ENCODE data around the gene SLC4A2.

The SLC4A2 gene

DNA sequence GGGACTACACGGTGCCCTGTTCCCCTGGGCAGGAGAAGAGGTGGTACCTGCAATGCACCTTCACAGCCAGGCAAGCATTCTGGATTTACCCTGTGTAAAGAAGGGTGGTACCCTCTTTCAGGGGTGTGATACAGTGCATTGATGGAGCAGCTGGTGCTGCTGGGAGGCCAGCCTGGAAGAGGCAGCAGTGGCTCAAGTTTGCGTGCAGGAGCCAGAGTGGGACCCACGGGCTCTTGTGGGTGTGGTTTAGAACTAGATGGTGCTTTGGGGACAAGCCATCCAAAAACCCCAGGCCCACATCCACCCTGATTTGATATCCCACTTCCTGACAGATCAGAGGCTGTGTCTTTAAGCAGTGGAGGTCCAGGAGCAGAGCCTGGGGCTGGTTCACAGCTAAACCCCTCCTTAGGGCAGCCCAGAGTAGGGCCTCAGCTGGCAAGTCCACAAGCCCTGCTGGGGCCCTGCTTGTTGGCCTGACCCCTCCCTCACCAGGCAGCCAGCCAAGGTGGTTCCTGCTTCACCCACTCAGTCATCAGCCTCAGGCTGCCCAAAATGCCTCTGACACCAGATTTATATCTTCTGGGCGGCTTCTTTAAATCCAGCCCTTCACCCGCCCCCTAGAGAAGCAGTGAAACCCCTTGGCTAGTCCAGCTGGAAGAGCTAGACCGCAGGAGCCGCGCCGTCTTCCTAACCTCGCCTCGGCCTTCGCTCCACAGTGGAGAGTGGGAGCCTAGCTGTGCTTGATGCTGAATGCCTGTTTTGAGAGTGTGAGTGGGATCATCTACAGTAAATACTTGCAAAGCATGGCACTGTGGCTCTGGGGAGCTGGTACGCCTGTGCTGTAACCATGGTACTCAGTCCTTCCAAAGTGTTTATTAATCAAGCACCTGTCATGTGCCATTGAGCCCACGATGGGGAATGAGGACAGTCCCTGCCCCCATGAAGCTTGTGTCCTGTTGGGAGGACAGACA lies 12.5 kb upstream of the SLC4A2 start:
- no peak for DNase-seq

DNA sequence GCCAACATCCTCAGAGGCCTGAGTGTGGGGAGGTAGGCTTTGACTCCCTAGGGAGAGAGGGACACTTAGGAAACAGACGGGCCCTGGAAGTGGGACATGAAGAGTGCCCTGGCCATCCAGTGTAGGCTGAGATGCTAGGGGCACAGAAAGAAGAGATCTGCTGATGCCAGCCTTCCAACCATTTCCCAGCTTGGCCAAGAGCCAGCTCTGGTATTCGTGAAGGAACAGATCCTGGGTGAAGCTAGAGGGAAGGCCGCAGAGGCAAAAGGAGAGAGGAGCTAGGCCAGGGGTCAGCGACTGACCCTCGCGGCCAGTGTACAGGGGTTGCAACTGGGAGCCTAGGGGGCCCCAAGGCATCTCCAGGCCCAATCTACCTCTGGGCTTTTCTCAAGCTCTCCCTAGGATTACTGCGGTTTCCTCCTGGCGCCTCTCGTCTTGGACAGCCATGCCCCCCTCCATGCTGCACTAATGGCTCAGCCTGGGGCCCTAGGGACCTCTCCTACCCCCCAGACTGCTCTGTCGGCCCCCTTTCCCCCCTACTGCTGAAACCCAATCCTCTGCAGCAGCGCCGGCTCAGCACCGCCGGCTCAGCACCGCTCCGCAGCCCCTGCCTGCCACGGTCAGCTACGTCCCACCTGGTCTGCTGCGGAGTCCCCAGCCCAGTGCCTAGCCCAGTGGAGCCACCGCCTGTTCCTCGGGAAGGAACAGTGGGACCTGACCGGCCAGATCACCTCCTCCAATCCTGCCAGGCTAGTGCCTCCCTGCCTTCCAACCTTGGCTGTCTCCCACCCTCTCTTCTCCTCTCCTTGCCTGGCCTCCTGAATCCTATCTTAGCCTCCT lies 11.2 kb upstream of the SLC4A2 start, which contains the start of gene ASIC3:
Gene ASIC3, plus strand, starts transcription at position 556 of the 840 bp plus-strand sequence. CDS start 355 bp downstream, outside the sequence.
- DNase-seq = no peak

DNA sequence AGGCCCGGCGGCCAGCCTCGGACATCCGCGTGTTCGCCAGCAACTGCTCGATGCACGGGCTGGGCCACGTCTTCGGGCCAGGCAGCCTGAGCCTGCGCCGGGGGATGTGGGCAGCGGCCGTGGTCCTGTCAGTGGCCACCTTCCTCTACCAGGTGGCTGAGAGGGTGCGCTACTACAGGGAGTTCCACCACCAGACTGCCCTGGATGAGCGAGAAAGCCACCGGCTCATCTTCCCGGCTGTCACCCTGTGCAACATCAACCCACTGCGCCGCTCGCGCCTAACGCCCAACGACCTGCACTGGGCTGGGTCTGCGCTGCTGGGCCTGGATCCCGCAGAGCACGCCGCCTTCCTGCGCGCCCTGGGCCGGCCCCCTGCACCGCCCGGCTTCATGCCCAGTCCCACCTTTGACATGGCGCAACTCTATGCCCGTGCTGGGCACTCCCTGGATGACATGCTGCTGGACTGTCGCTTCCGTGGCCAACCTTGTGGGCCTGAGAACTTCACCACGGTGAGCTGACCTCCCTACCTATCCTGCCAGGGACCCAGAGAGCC lies 10.4 kb upstream of the SLC4A2 start:
- DNase-seq = no peak

DNA sequence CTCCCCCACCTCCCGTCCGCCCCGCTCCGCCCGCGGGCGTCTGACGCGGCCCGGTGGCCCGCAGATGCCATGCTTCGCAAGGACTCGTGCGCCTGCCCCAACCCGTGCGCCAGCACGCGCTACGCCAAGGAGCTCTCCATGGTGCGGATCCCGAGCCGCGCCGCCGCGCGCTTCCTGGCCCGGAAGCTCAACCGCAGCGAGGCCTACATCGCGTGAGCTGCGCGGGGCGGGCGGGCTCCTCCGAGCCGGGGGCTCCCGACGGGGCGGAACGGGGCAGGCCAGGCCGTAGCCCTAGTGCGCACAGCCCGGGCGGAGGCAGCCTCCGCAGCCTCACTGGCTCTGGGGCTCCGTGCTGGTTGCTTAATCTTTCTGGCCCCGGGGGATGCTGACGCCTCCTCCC lies 8.3 kb upstream of the SLC4A2 start:
- DNase-seq = peak; percentile 43

DNA sequence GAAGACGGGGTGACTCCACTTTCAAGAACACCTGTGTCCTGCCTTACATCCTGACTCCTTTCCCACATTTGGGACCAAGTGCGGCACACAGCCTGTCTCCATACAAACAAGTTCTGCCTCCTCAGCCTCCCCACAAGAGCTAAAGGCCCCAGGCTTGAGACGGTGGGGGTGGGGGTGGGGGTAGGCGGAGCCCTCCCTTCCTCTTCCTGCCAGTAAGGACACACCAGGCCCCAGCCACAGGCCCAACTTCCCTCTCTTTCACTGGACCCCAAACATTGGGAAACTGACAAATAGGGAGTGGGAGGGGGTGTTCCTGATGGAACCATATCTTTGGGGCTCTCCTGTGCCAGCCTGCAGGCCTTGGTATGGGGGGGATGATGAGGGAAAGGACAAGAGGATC lies 6.3 kb upstream of the SLC4A2 start:
- no peak for DNase-seq

DNA sequence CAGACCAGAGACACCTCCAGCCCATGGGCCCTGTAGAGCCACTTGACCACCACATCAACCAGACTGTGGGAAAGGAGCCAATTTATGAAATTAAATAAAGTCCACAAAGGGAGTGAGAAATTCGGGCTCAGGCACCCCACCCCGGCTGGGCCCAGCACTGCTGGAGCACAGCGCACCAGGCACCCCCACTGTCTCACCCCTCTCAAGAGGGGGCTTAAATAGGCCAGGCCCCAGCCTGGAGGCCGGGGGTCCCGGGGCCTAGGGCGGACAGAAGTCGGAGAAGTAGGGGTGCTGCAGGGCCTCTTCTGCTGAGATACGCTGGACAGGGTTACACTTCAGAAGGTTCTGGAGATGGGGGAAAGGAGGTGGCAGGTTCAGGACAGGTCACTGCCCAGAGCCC lies 5.6 kb upstream of the SLC4A2 start:
- no peak for DNase-seq

DNA sequence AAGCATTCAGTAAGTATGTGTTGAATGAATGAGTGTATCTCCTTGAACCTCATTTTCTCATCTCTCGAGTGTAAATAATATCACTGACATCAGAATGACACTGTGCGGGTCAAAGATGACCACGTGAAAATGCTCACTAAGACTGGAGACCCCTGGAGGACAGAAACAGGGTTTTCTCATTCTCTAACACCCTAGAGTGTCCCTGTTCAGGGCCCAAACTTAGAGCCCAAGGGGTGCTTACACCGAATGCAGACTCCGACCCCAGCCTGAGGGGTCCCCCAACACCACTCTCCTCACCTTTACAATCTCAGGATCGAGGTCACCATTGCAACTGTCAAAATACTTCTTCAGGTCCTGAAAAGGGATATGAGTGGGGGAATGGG lies 3.1 kb upstream of the SLC4A2 start:
- DNase-seq = no peak

DNA sequence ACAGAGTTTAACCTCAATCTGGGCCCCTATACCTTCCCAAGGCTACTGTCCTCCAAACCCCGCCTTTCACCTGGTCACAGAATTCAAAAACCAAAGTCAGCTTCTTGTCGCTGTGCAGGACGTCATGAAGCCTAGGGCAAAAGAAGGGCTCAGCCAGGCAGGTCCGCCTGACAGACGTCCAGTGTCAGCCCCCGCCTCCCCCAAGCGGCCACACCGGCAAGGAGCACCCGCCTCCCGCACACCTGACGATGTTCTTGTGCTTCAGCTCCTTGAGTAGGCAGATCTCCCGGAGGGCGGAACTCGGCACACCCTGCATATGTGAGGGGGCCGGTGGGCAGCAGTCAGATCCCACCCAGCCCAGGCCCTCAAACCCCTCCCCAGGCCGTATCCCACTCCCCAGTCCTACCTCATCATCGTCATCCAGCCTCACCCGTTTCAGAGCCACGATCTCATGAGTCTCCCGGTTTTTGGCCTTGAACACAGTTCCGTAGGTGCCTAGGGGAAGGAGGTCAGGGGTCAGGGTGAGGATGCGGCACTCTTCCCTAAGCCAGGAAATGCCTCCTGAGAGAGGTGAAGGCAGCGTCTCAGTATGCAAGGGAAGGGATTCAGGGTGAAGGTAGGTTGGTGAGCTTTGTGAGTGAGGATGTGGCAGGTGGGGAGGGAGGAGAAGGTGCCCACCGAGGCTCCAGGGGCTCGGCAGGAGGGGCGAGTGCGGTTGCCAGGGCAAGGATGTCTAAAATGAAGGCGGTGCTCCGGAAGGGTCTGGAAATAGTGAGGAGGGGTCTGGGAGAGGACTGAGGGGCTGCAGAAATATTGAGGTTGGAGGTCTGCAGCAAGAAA lies 2.5 kb upstream of the SLC4A2 start:
- DNase-seq = no peak

DNA sequence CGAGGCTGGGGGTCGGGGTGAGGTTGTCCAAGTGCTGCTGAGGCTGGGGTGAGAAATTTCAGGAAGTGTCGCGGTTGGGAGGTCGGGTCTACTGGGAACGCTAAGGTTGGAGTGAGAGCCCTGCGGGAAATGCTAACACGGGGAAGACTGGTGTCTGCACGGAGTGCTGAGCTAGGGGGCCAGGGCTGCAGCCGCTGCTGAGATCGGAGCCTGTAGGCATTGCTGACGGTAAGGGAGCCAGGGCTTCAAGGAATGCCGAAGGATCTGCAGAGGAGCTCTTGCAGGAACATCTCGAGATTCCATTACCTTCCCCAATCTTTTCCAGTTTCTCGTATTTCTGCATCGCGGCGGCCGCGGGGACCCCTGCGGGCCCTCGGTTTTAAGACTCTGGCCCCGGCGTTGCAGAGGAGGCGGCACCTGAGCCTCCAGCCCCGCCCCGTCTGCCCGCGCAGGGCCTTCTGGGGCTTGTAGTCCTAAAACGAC lies 1.8 kb upstream of the SLC4A2 start, which contains the start of gene CDK5:
Gene CDK5, minus strand, starts transcription at position 392 of the 483 bp plus-strand sequence. Its CDS starts 49 bp downstream, at position 343.
- DNase-seq = no peak

DNA sequence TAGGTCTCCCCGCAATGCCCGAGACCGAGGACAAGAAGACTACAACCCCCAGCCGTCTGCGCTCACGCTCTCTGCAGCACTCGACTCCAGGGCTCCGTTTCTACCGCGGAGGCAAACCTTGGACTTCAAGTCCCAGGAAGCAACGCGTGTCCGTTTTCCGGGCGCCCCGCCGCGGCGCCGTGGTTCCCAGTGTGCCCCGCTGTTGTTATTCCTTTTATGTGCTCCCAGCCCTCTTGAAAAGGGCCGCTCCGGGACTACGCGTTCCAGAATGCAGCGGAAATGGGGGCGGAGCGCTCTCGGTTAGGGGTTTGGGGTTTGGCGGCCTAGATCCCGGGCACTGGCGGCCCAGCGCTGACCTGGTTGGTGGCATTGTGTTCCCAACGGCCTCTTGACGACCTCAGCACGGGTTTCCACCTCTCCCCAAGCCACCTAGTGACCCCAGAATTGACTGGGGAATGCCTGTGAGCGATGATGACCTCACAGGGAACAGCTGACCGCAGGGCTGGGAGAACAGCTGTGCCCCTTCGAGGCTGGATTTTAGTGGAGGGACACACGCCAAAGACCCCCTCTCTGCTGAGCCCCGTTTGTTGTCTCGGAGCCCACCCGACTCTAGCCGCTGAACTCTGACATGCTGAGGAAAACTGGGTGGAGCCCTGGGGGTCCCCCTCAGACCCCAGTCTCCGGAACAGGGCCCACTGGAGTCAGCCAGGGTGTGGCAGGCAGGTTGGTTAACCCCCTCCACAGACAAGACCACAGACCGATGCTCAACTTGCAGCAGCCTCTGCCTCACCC lies 1.2 kb upstream of the SLC4A2 start:
- peak; percentile 93 for DNase-seq

DNA sequence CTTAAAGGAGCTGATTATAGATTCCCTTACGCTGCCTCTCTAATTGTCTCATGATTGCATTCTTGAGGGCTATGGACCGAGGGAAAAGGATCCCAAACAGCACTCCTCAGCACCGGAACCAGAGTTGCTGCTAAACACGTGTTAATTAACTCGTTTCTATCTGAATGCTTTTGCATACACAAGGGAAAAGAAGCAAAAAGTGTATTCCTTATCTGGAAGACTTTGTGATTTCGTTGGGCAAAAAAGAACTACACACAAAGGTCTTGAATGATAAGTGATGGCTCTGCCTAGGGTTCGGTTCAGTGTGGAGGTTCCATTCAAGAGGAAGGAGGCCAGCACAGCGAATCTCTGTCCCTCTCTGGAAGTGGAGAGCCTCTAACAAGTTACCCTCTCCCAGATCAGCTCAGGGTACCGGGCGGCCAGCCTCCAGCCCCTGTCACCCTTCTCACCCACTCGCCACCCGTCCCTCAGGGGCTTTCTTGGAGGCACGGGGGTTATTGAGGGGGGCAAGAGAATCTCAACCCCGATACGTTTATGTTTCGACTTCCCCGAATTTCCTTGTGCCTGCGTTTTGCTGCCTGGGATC lies 515 bp upstream of the SLC4A2 start:
- no peak for DNase-seq

DNA sequence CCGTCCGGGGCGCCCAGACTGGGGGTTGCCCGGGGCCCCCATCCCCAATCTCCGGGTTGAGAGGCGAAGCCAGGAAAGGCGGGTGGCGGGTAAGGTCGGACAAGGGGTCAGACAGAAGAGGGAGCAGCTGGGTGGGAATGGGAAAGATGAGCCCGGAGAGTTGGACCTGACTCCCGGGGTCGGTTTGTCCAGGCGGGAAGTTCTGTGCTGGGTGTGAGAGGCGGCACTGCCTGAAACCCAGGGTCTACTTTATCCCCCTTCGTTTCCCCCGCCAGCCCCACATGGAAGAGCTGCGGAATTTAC lies 675 bp downstream of the SLC4A2 start:
- DNase-seq = no peak

DNA sequence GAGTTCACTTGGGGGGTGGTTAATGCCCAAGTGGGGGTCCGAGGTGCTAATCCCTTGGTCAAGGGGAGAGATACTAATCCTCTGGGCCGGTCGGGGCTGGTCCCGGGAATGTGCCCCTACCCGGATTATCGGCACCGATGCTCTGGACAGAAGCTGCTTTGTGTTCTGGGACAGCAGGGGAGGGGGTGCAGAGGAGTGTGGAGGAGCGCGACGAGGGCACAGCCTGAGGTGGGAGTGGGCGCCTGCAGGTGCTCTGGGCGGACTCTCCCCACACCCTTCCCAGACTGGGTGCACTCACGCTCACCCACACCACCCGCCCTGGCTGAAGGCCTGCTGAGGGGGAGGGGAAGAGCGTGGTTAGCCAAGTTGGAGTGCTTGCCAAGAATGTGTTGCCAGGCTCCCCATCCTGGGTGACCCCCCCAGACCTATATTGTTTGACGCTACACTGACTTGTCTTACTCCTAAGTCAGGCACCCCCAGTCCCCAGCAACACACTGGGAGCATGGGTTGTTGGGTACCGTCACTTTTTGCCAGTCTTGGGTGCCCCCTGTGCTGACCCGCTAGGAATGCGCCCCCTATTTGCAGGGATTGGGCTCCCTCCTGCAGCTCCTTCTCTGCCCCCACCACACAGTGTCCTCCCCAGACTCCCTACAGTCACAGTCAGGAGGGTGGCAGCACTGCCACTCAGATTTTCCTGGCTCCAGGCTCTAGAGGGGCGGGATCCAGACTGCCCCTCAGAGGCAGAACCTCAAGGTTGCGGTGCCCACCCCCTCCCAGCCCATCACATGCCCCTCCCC lies 1.2 kb downstream of the SLC4A2 start:
- no peak for DNase-seq

DNA sequence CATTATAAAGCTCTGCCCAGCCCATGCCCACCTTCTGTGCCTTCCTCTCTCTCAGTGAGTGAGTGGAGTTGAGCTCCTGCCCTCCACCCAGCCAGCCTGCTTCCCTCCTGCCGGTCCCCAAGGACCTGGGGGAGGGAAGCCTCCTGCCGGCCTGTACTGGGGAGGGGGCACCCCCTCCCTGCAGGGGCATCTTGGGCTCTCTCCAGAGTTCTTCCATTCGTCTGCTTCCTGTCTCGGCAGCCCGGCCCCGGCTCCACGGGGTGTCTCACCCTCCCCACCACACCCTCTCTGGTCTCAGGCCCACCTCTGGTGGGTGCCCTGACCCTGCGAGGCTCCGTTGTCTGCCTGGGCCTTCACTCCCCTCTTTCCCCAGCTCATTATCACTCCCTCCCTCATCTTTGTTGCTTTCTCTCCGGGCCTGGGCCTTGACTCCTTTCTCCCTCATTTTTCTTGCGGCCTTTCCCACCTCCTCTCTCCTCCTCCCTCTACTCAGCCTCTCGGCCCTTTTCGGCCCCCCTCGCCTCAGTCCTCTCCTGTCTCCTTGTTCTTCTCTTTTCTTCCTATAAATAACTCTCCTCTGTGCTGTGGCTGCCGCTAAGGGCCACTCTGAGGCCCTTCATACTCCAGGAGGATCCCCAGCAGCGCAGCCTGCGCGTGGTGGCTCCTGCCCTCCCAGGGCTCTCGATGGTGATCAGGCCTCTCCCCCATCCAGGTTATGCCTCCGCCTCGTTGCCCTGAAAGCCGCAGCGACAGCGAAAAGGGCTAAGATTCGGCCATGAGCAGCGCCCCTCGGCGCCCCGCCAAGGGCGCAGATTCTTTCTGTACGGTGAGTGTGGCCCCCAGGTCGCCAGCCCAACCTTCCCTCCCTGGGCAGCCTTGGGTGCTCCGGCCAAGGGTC lies 2.1 kb downstream of the SLC4A2 start:
- no peak for DNase-seq

DNA sequence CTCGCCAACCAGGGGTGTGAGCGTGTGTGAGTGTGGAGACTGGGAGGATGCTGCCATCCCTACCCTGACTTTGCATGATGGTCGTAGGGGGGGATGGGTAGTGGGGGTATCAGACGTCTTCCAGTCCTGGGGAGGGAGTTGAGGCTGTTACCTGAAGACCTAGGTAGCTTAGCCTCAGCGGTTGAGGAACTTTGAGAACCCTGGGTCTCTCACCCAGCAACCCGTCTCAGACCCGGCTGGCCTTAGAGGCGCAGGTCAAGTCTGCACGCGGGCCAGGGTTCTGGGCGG lies 2.7 kb downstream of the SLC4A2 start:
- no peak for DNase-seq

DNA sequence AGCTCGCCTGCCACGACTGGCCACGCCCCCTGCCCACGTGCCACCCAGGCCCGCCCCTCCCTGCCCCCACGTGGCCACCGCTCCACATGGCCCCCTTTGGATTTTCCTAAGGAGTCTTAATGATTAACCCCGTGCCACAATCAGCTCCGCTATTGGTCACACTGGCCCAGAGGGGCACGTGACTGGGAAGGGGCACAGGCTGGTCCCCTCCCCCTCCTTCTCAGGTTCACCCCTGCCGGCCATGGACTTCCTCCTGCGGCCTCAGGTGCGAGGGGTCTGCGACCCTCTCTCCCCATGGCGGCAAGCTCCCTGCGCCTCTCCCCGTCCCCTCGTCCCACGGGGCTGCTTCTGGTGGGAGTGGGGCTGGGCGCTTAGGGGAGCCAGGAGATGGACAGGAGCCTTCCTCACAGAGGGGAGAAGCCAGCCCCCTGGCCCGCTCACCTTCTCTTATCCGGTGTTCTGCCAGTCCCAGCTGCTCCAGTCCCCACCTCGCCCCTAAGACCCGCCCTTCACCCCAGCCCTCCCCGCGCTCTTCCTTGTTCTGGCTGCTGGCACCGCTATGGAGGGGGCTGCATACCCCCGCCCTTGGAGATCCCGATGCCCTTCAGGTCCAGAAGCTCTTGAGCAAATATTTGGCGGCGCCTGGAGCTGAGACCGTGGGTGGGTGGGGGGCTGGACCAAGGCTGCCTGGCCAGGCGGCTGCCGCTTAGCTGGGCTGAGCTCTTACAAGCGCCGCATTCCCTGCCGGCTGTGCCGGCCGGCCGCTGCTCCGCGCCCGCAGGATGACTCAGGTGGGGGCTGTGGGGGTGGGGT lies 3.2 kb downstream of the SLC4A2 start:
- DNase-seq = no peak

DNA sequence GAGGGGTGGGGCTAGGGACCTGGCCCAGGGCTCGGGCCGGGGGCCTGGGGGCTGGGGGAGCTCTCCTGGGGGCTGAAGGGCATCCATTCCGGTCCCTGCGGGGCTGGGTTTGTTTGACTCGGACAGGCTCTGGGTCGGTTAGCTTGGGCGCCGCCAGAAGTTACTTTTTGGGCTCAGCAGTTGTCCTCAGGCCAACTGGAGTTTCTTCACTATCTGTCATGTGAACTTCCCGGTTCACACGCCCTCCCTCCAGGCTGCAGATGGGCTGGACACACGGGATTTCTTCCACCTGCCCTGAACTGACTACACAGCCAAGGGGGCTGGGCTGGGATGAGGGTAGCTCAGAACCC lies 3.8 kb downstream of the SLC4A2 start:
- DNase-seq = no peak

DNA sequence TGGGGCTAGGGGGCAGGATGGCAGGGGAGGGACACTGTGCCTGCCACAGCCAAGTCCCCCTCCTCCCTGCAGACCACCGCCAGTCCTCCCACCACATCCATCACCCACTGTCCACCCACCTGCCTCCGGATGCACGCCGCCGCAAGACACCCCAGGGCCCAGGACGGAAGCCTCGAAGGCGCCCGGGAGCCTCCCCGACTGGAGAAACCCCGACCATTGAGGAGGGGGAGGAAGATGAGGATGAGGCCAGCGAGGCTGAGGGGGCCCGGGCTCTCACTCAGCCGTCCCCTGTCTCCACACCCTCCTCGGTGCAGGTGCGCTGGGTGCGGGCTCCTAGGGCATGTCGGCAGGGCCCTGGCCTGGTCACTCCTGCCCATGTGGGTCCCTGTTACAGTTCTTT lies 5.1 kb downstream of the SLC4A2 start:
- DNase-seq = no peak

DNA sequence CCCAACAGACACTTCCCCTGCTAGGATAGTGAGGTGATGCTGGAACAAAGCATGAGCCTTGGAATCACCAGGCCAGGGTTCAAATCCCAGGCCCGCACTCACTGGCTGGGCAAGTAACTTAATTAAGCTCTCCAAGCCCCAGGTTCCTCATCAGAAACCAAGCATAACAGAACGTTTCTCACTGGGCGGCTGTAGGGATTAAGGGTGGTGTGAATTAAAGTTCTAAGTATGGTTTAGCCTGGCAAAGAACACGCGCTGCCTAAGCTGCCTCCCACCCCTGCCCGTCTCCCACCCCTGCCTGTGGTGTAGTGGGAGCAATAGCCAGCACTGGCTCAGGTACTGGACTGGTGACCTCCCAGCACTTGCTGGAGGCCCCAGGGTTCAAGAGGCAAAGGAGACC lies 5.6 kb downstream of the SLC4A2 start:
- no peak for DNase-seq

All from T-helper 9 cell (primary cell).